ENCODE measurements around the gene CDK10. TPM values are rescaled to one million over a fixed set of nuclear protein-coding genes. Genes with fewer than 3 reads are reported as not detected.

CDK10 gene
- total and polyA plus RNA-seq, 9 of the 15 experiments (the other 6 are each of a cell fraction or from before 2014, with no cell fraction given), result 2.0 to 85.1 (median 40.1) TPM

DNA sequence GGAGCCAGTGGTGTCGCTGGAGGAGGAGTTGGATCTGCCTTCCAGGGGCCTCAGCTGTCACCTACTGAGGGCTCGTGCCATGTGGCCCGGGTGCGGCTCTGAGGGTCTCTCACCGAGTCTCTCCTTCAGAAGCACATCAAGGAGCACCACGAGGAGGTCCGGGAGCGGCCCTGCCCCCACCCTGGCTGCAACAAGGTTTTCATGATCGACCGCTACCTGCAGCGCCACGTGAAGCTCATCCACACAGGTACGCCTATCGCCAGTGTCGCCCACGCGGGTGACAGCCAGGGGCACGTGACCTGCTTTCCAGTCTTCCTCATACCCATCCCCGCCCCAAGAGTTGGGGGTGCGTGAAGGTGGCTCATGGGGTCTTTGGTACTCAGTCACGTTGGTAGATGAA is 47.3 kb downstream of the CDK10 start:
- in situ Hi-C loops (cut with MboI), result no loop called here
- ATAC-seq, result no peak
- Histone ChIP-seq H3K27me3 (ENCODE audit: control insufficient read depth in 2 of 2, insufficient read depth in 2 of 2, low read length in 2 of 2) (no peaks in the 10 kb centered on the region), H3K4me2 (ENCODE audit: insufficient read depth, low read length) (no peak overlapping the region), H4K20me1 (replicated peaks; ENCODE audit: control insufficient read depth, insufficient read depth, low read length) (peaks cover 6% of the 10 kb centered on the region; the same call in 1 of the 2 replicates), H3K9ac (ENCODE audit: insufficient read depth in 1 of 2, low read depth in 2 of 2, low read length in 2 of 2) (no peak overlapping the region), H3K79me2 (ENCODE audit: control insufficient read depth, insufficient read depth, low read length) (0 out of 3 replicates have a peak, but pooled peaks cover 3% of the 10 kb centered on the region), H3K9me1 (ENCODE audit: control insufficient read depth, insufficient read depth, low read length) (no peaks in the 10 kb centered on the region), H3K9me3 (replicated peaks; ENCODE audit: control insufficient read depth, insufficient read depth, low read depth, low read length) (no peaks in the 10 kb centered on the region), H3K27ac (ENCODE audit: extremely low read depth, low read depth, low read length) (no peak overlapping the region), H3K4me1 (replicated peaks in 1 of 2; ENCODE audit: control insufficient read depth in 2 of 2, insufficient read depth in 2 of 2, low read length in 2 of 2) (peaks cover 0 to 21% of the 10 kb centered on the region in 2 experiments; a peak in 1 of 5 replicates), H3K36me3 (ENCODE audit: control insufficient read depth, insufficient read depth, low read length) (peaks cover 99% of the 10 kb centered on the region), H3K4me3 (no peak overlapping the region), H2AFZ (ENCODE audit: low read depth, low read length) (no peak overlapping the region)
- POLR2A ChIA-PET, result interaction anchor here (0.9 to 1.5 kb wide), 4 partner anchors 8 to 12 kb away, joined by 3 to 5 read pairs (median 3); no protein-coding TSS in a partner anchor
- no peak for FAIRE-seq
- WGBS (ENCODE audit: insufficient coverage, low coverage, missing lambda C conversion rate), result 95% methylated on average over 10 of the region's 21 CpGs
- DNase-seq (ENCODE audit: extremely low read depth in 1 of 4, low spot score in 3 of 4), result no peak
- no TSS peak for BruUV-seq (replicated peaks)
- intact Hi-C loops (cut with micrococcal nuclease), result no loop called here
- CTCF ChIA-PET (ENCODE audit: low intra/inter-chr PET ratio), result no interaction called here
- TF ChIP-seq RBFOX2 (IDR thresholded peaks at IDR 0.05; ENCODE audit: low read depth, low read length) (peak; percentile 54; the same call in 1 of the 2 replicates), LCOR (CRISPR knock-in tag; IDR thresholded peaks at IDR 0.05) (no peak), RBM22 (IDR thresholded peaks at IDR 0.05; ENCODE audit: low read depth, low read length, poor library complexity, severe bottlenecking) (peak; percentile 66), POLR2B (IDR thresholded peaks at IDR 0.05; ENCODE audit: low read depth, partially characterized antibody) (peak; percentile 16), POLR2G (IDR thresholded peaks at IDR 0.05; ENCODE audit: low read depth, low read length) (peak; percentile 75), POLR2A (conservative IDR thresholded peaks at IDR 0.05) (peak; percentile 43; the same call in 1 of the 2 replicates), FOXK2 (conservative IDR thresholded peaks at IDR 0.05 in 1 of 2, IDR thresholded peaks at IDR 0.05 in 1 of 2; ENCODE audit: low read depth in 2 of 2) (no peak), THAP7 (CRISPR knock-in tag; IDR thresholded peaks at IDR 0.05) (no peak), TGIF2 (CRISPR knock-in tag; IDR thresholded peaks at IDR 0.05) (no peak), RBM34 (IDR thresholded peaks at IDR 0.05; ENCODE audit: borderline replicate concordance, insufficient read depth, low read length) (no peak), HNRNPL (IDR thresholded peaks at IDR 0.05; ENCODE audit: low read depth, low read length) (0 out of 2 replicates have a peak, but pooled peaks have one; percentile 22)
- TF ChIP-seq, protein P1, sequence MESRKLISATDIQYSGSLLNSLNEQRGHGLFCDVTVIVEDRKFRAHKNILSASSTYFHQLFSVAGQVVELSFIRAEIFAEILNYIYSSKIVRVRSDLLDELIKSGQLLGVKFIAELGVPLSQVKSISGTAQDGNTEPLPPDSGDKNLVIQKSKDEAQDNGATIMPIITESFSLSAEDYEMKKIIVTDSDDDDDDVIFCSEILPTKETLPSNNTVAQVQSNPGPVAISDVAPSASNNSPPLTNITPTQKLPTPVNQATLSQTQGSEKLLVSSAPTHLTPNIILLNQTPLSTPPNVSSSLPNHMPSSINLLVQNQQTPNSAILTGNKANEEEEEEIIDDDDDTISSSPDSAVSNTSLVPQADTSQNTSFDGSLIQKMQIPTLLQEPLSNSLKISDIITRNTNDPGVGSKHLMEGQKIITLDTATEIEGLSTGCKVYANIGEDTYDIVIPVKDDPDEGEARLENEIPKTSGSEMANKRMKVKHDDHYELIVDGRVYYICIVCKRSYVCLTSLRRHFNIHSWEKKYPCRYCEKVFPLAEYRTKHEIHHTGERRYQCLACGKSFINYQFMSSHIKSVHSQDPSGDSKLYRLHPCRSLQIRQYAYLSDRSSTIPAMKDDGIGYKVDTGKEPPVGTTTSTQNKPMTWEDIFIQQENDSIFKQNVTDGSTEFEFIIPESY (CRISPR knock-in tag; IDR thresholded peaks at IDR 0.05), result peak; percentile 32; the same call in 1 of the 2 replicates
